COLO668 (cell line): ENCODE data around the gene RBBP8NL.
"Not testable (repeated sequence)": the region's sequence is repeated elsewhere in the genome, so short reads cannot be mapped to it uniquely, and the experiment has no call there.

Experiments used
- DNase-seq: peaks from one replicate; lab custom pipeline; 2025; ENCODE audit not compliant: unreplicated experiment; lab: John Stamatoyannopoulos, UW

RBBP8NL gene

GRCh38 chr20:62445553-62446340 is 18.4 kb upstream of the RBBP8NL start:
- DNase-seq, result no peak

- no peak for DNase-seq
Observed at GRCh38 chr20:62444286-62444685, 16.9 kb upstream of the RBBP8NL start.

GRCh38 chr20:62441987-62442539 is 14.7 kb upstream of the RBBP8NL start:
- DNase-seq, result no peak

GRCh38 chr20:62439218-62439617 is 11.9 kb upstream of the RBBP8NL start:
- DNase-seq, result no peak

GRCh38 chr20:62437927-62438326 is 10.6 kb upstream of the RBBP8NL start:
- DNase-seq, result peak; percentile 56

- no peak for DNase-seq
Observed at GRCh38 chr20:62437496-62437895, 10.2 kb upstream of the RBBP8NL start.

- no peak for DNase-seq
Observed at GRCh38 chr20:62436692-62437091, 9.4 kb upstream of the RBBP8NL start.

- DNase-seq, result no peak
Observed at GRCh38 chr20:62433658-62434497, 6.5 kb upstream of the RBBP8NL start.

GRCh38 chr20:62430866-62431447 is 3.6 kb upstream of the RBBP8NL start:
- DNase-seq, result no peak

- no peak for DNase-seq
Observed at GRCh38 chr20:62430311-62430853, 3.0 kb upstream of the RBBP8NL start.

- DNase-seq, result no peak
Observed at GRCh38 chr20:62429455-62430310, 2.3 kb upstream of the RBBP8NL start.

- DNase-seq, result no peak
Observed at GRCh38 chr20:62428396-62429295, 1.3 kb upstream of the RBBP8NL start.

- no peak for DNase-seq
Observed at GRCh38 chr20:62428002-62428372, 648 bp upstream of the RBBP8NL start.

- peak; percentile 76 for DNase-seq
Observed at GRCh38 chr20:62426699-62427131, 624 bp downstream of the RBBP8NL start.

- not testable (repeated sequence) for DNase-seq
Observed at GRCh38 chr20:62426059-62426348, 1.3 kb downstream of the RBBP8NL start.

- DNase-seq, result no peak
Observed at GRCh38 chr20:62425281-62426058, 1.9 kb downstream of the RBBP8NL start.

GRCh38 chr20:62424249-62425107 is 2.9 kb downstream of the RBBP8NL start:
- no peak for DNase-seq

- no peak for DNase-seq
Observed at GRCh38 chr20:62423326-62423706, 4.0 kb downstream of the RBBP8NL start.
